Mesothelial cell of epicardium (in vitro differentiated cells): ENCODE data around the gene ELK3. TPM values are rescaled to one million over a fixed set of nuclear protein-coding genes. Genes with fewer than 3 reads are reported as not detected.
A peak's percentile ranks its signal among the peaks of the same experiment; 100 is the strongest.

Experiments
- DNase-seq, 2 experiments: peaks; one replicate each; pipeline ENCODE4 v3.0.0; 2021; ENCODE audit warnings: low spot score in 2 of 2; ENCODE audit not compliant: unreplicated experiment in 2 of 2
- H3K27ac Mint-ChIP-seq: 2 replicates; pipeline ENCODE4 v1.8.0; 2021; ENCODE audit warnings: mixed read lengths
- H3K27me3 Mint-ChIP-seq: 2 replicates; pipeline ENCODE4 v1.8.0; 2021; ENCODE audit warnings: low read depth, mixed read lengths
- H3K36me3 Mint-ChIP-seq: 2 replicates; pipeline ENCODE4 v1.8.0; 2021; ENCODE audit warnings: mixed read lengths
- H3K4me1 Mint-ChIP-seq: 2 replicates; pipeline ENCODE4 v1.8.0; 2021; ENCODE audit warnings: mixed read lengths
- H3K4me3 Mint-ChIP-seq: 2 replicates; pipeline ENCODE4 v1.8.0; 2021; ENCODE audit warnings: mild to moderate bottlenecking, moderate library complexity, mixed read lengths
- H3K9me3 Mint-ChIP-seq: 2 replicates; pipeline ENCODE4 v1.8.0; 2021; ENCODE audit warnings: mixed read lengths
- total RNA-seq: library from RNA; stranded (reverse); gene quantifications from 3 replicates; pipeline ENCODE4 v1.2.1, GENCODE V29; 2021
- TF ChIP-seq, protein P1 (sequence below): fragments of 200-600 bp; sonication (generic); IDR thresholded peaks from one replicate; pipeline ENCODE4 v1.5.0; 2021; ENCODE audit warnings: antibody characterized with exemption; ENCODE audit not compliant: unreplicated experiment

Gene ELK3
- total RNA-seq, 1 donor from 2014 or later, result 27.2 TPM

DNA sequence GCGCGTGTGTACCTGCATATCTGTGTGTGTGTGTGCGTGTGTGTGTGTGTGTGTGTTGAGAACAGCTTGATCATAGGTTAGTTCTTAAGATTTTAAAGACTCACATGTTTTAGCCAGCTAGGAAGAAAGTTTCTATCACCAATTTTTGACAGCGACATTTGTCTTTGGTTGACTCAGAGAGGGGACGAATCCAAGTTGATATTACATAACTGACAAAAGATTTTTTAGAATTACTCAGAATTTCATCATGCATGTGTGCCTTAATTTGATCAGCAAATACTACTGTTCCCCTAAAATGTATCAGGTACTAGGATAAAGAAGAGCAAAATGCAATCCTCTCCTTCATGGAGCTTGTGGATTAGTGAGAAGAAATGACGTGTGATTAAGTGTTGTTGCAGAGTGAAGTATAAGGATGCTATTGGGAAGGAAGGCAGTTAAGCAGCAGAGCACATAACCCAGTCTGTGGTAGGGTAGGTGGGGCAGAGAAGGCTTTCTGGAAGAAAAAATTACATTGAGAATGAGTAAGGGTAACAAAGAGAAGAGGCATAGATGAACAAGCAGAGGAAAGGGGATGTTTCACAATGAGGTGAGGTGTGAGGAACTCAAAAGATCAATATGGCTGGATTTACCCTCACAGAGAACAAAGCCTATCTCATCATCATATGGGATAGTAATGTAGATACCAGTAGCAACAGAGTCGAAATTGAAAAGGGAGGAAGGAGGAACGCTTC lies 77.5 kb downstream of the ELK3 start:
- H3K9me3 Mint-ChIP-seq, result peaks cover 4% of the 10 kb centered on the region
- no peaks in the 10 kb centered on the region for H3K4me1 Mint-ChIP-seq
- no peak overlapping the region for H3K27ac Mint-ChIP-seq
- H3K27me3 Mint-ChIP-seq, result no peaks in the 10 kb centered on the region
- H3K36me3 Mint-ChIP-seq, result peaks cover 17% of the 10 kb centered on the region
- no peak overlapping the region for H3K4me3 Mint-ChIP-seq
- no peak for DNase-seq
- TF ChIP-seq, protein P1, sequence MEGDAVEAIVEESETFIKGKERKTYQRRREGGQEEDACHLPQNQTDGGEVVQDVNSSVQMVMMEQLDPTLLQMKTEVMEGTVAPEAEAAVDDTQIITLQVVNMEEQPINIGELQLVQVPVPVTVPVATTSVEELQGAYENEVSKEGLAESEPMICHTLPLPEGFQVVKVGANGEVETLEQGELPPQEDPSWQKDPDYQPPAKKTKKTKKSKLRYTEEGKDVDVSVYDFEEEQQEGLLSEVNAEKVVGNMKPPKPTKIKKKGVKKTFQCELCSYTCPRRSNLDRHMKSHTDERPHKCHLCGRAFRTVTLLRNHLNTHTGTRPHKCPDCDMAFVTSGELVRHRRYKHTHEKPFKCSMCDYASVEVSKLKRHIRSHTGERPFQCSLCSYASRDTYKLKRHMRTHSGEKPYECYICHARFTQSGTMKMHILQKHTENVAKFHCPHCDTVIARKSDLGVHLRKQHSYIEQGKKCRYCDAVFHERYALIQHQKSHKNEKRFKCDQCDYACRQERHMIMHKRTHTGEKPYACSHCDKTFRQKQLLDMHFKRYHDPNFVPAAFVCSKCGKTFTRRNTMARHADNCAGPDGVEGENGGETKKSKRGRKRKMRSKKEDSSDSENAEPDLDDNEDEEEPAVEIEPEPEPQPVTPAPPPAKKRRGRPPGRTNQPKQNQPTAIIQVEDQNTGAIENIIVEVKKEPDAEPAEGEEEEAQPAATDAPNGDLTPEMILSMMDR, result no peak

DNA sequence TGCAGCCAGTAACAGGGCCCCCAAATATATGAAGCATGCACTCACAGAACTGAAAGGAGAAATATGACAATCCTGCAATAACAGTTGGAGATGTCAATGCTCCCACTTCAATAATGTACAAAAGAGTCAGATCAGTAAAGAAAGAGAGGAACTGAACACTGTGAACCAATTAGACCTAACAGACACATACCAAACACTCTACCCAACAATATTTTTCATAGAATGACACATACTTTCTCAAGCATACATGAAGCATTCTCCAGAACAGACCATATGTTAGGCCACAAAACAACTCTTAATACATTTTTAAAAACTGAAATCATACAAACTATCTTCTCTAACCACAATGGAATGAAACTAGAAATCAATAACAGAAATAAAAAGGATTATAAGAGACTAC lies 80.2 kb downstream of the ELK3 start:
- H3K9me3 Mint-ChIP-seq, result peaks cover 4% of the 10 kb centered on the region
- no peaks in the 10 kb centered on the region for H3K4me1 Mint-ChIP-seq
- H3K27me3 Mint-ChIP-seq, result no peaks in the 10 kb centered on the region
- TF ChIP-seq, protein P1, result no peak
- H3K36me3 Mint-ChIP-seq, result peaks cover 30% of the 10 kb centered on the region
- H3K4me3 Mint-ChIP-seq, result no peak overlapping the region
- no peak for DNase-seq
- H3K27ac Mint-ChIP-seq, result no peak overlapping the region

DNA sequence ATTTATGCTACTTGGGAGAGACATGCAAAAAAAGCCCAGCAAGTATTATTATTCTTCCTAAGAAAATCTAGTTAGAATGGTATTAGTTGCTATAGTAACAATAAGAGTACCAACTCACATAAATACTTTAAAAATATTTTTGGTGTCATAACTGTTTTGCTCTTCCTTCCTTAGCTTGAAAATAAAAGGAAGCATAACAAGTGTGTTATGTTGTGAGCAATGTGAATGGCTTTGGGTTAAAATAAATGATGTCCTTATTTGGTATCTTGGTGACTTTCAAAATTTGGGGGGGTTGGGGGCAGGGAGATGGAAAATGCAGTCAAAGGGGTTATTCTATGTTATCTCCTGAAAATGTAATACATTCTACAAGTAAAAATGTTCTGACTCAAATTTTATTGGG lies 91.0 kb downstream of the ELK3 start:
- H3K4me1 Mint-ChIP-seq, result no peaks in the 10 kb centered on the region
- DNase-seq, result no peak
- H3K4me3 Mint-ChIP-seq, result no peak overlapping the region
- H3K27ac Mint-ChIP-seq, result no peak overlapping the region
- H3K36me3 Mint-ChIP-seq, result peaks cover 48% of the 10 kb centered on the region
- TF ChIP-seq, protein P1, result no peak
- no peaks in the 10 kb centered on the region for H3K27me3 Mint-ChIP-seq
- no peaks in the 10 kb centered on the region for H3K9me3 Mint-ChIP-seq

DNA sequence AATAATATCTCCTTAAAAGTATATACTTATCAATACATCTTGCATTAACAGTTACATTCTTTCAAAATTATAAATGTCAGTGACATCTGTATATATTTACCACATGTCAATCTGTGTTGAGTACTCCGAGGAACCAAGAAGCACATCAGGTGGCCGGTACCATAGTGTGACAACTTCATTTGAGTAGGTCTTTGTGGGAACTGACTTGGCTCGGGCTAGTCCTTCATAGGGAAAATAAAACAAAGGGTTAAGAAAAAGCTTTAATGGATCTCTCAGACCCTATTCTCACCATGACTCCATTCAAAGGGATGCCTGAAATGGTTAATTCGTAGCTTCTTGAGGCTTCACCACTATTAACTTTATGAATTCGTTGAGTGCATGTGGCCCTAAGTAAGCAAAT lies 94.9 kb downstream of the ELK3 start:
- DNase-seq, result no peak
- Mint-ChIP-seq H3K4me3 (no peak overlapping the region), H3K36me3 (peaks cover 43% of the 10 kb centered on the region), H3K4me1 (no peaks in the 10 kb centered on the region), H3K27ac (no peak overlapping the region), H3K27me3 (no peaks in the 10 kb centered on the region), H3K9me3 (no peaks in the 10 kb centered on the region)
- TF ChIP-seq, protein P1, result no peak

DNA sequence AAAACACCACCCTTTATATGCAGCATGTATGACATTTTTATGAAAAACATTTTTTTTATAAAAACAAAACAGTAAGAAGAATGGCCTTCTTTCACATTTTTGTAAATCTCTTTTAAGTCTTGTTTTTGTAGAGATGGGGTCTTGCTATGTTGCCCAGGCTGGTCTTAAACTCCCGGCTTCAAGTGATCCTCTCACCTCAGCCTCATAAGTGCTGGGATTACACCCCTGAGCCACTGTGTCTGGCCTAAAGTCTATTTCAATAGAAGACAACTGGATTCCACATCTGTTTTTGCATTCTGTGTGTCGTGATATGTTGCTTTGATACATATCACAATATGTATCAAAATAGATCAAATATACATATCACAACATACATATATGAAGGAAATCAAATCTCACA lies 98.9 kb downstream of the ELK3 start:
- Mint-ChIP-seq H3K27me3 (no peaks in the 10 kb centered on the region), H3K4me1 (peaks cover 3% of the 10 kb centered on the region), H3K27ac (no peak overlapping the region), H3K36me3 (peaks cover 33% of the 10 kb centered on the region), H3K4me3 (no peak overlapping the region), H3K9me3 (no peaks in the 10 kb centered on the region)
- DNase-seq, result no peak
- TF ChIP-seq, protein P1, result no peak

DNA sequence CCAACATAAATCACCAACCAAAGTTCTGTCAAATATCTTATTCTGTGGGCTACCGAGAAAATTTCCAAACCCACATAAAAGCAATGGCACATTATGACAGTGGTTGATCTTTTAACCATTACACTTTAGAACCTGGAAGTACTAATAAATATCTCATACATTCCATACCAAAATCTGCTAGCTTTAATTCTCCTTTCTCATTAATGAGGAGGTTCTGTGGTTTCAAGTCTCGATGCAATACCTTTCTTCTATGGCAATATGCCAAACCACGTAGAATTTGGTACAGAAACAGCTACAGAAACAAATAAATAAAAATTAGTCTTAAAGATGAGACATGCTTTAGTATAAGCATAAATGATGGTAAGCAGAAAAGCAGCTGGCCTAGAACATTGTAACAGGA lies 100.7 kb downstream of the ELK3 start:
- no peak for DNase-seq
- Mint-ChIP-seq H3K36me3 (peaks cover 28% of the 10 kb centered on the region), H3K4me3 (no peak overlapping the region), H3K4me1 (peaks cover 3% of the 10 kb centered on the region), H3K9me3 (no peaks in the 10 kb centered on the region), H3K27me3 (no peaks in the 10 kb centered on the region), H3K27ac (peak overlapping the region; percentile 50)
- TF ChIP-seq, protein P1, result no peak
